GM23338 (cell line): Measurements from ENCODE around the gene SIRT4.

Source experiments
- EZH2 ChIP-seq: fragments of 200-600 bp; sonication (generic); IDR thresholded peaks from one replicate; pipeline ENCODE4 v1.8.0; 2017; ENCODE audit warnings: antibody characterized with exemption, mild to moderate bottlenecking, low read depth; ENCODE audit not compliant: unreplicated experiment
- EZH2phosphoT487 ChIP-seq: fragments of 200-600 bp; sonication (generic); IDR thresholded peaks from one replicate; pipeline ENCODE4 v1.8.1; 2018; ENCODE audit warnings: antibody characterized with exemption; ENCODE audit not compliant: unreplicated experiment
- REST ChIP-seq: IDR thresholded peaks from one replicate; pipeline ENCODE4 v1.6.1; 2018; ENCODE audit warnings: antibody characterized with exemption; ENCODE audit not compliant: unreplicated experiment
- ZNF331 ChIP-seq: fragments of 250-450 bp; sonication (Bioruptor Pico); IDR thresholded peaks from 2 replicates; pipeline ENCODE4 v1.5.0; 2020; ENCODE audit warnings: low read depth, mild to moderate bottlenecking, moderate library complexity
- TF ChIP-seq, protein P1 (sequence below), 2 experiments: fragments of 200-600 bp in 1 of 2; sonication (generic) in 1 of 2; conservative IDR thresholded peaks; 2 replicates each; pipeline versions ENCODE4 v1.5.1 to v1.6.1; 2016 to 2017; ENCODE audit warnings: antibody characterized with exemption in 2 of 2, low read depth in 2 of 2, mild to moderate bottlenecking in 2 of 2, moderate library complexity in 1 of 2
- TF ChIP-seq, protein P2 (sequence below): IDR thresholded peaks from 2 replicates; pipeline ENCODE4 v1.6.1; 2016; ENCODE audit warnings: antibody characterized with exemption

GRCh38 chr12:120301962-120302815 is at the start of gene SIRT4:
- TF ChIP-seq, protein P1, sequence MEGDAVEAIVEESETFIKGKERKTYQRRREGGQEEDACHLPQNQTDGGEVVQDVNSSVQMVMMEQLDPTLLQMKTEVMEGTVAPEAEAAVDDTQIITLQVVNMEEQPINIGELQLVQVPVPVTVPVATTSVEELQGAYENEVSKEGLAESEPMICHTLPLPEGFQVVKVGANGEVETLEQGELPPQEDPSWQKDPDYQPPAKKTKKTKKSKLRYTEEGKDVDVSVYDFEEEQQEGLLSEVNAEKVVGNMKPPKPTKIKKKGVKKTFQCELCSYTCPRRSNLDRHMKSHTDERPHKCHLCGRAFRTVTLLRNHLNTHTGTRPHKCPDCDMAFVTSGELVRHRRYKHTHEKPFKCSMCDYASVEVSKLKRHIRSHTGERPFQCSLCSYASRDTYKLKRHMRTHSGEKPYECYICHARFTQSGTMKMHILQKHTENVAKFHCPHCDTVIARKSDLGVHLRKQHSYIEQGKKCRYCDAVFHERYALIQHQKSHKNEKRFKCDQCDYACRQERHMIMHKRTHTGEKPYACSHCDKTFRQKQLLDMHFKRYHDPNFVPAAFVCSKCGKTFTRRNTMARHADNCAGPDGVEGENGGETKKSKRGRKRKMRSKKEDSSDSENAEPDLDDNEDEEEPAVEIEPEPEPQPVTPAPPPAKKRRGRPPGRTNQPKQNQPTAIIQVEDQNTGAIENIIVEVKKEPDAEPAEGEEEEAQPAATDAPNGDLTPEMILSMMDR (conservative IDR thresholded peaks at IDR 0.05; ENCODE audit: low read depth in 2 of 2), result peak; percentile 78 to 94
- no peak for TF ChIP-seq REST
- TF ChIP-seq EZH2, result no peak
- no peak for TF ChIP-seq EZH2phosphoT487
- TF ChIP-seq, protein P2, sequence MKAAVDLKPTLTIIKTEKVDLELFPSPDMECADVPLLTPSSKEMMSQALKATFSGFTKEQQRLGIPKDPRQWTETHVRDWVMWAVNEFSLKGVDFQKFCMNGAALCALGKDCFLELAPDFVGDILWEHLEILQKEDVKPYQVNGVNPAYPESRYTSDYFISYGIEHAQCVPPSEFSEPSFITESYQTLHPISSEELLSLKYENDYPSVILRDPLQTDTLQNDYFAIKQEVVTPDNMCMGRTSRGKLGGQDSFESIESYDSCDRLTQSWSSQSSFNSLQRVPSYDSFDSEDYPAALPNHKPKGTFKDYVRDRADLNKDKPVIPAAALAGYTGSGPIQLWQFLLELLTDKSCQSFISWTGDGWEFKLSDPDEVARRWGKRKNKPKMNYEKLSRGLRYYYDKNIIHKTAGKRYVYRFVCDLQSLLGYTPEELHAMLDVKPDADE, result peak; percentile 89
- no peak for TF ChIP-seq ZNF331 (CRISPR knock-in tag)
